Activated CD4-positive, alpha-beta memory T cell treated with anti-CD3 and anti-CD28 coated beads, Interleukin-2, amount 10 ng/mL, durations not matched to agents 7 days and 5 days (primary cell): ENCODE measurements around the gene PBX3. TPM values are rescaled to one million over a fixed set of nuclear protein-coding genes. Genes with fewer than 3 reads are reported as not detected.

Experiments
- CTCF ChIA-PET: fragments of 350-600 bp; sonication (Branson Sonifier 250); formaldehyde crosslinking; loops from one replicate; lab custom pipeline; 2021; ENCODE audit warnings: antibody characterized with exemption, inconsistent platforms; lab: Charles Lee
- POLR2A ChIA-PET: fragments of 350-600 bp; sonication (Branson Sonifier 250); formaldehyde crosslinking; loops from one replicate; lab custom pipeline; 2021; ENCODE audit warnings: antibody characterized with exemption; lab: Charles Lee
- DNase-seq: peaks from one replicate; pipeline ENCODE4 v3.0.0-alpha.2; 2020
- H3K27ac Mint-ChIP-seq: one replicate; pipeline ENCODE4 v1.8.0; 2021; ENCODE audit warnings: mild to moderate bottlenecking, mixed read lengths
- H3K27me3 Mint-ChIP-seq: one replicate; pipeline ENCODE4 v1.8.0; 2021; ENCODE audit warnings: mixed read lengths
- H3K36me3 Mint-ChIP-seq: one replicate; pipeline ENCODE4 v1.8.0; 2021; ENCODE audit warnings: low read depth, mixed read lengths
- H3K4me1 Mint-ChIP-seq: one replicate; pipeline ENCODE4 v1.8.0; 2021; ENCODE audit warnings: mixed read lengths
- H3K4me3 Mint-ChIP-seq: one replicate; pipeline ENCODE4 v1.8.0; 2021; ENCODE audit warnings: mild to moderate bottlenecking, mixed read lengths
- H3K9me3 Mint-ChIP-seq: one replicate; pipeline ENCODE4 v1.8.0; 2021; ENCODE audit warnings: mixed read lengths
- total RNA-seq, 2 experiments: library from RNA; stranded (reverse); gene quantifications; one replicate each; pipeline ENCODE4 v1.2.3, GENCODE V29; 2021

The PBX3 gene
- total RNA-seq, 2 experiments from 2014 or later = 15.9 to 16.3 TPM

DNA sequence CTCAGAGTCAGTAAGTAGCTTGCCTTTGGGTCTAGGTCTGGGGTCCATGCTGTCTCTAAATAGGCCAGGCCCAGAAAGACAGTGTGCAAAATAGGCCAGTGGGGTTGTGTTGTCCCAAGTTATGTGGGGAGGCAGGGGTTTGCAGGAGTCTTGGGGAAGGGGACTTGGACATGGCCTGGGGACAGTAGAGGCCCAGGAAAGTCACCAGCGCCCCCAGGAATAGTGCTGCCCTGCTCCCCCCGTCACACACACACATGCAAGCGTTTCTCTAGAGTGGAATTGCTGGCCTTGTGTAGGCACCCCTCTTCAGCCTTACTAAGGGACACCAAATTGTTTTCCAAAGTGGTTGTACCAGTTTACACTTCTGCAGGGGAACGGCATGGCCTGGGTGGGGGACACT is 227.5 kb downstream of the PBX3 start:
- H3K4me1 Mint-ChIP-seq = no peaks in the 10 kb centered on the region
- ChIA-PET CTCF (no interaction called here), POLR2A (no interaction called here)
- no peak overlapping the region for H3K27ac Mint-ChIP-seq
- peaks cover 4% of the 10 kb centered on the region for H3K27me3 Mint-ChIP-seq
- no peak for DNase-seq
- peaks cover 5% of the 10 kb centered on the region for H3K9me3 Mint-ChIP-seq
- H3K36me3 Mint-ChIP-seq = no peaks in the 10 kb centered on the region
- H3K4me3 Mint-ChIP-seq = no peak overlapping the region

DNA sequence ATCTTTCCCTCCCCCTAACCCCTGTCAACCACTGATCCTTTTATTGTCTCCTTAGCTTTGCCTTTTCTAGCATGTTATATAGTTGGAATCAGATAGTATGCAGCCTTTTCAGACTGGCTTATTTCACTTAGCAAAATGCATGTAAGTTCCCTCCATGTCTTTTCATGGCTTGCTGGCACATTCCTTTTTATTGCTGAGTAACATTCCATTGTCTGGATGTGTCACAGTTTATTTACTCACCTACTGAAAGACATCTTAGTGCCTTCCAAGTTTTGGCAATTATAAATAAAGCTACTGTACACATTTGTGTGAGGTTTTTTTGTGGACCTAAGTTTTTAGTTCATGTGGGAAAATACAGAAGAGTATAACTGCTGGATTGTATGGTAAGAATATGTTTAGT is 230.1 kb downstream of the PBX3 start:
- Mint-ChIP-seq H3K36me3 (no peaks in the 10 kb centered on the region), H3K9me3 (peaks cover 8% of the 10 kb centered on the region), H3K4me3 (no peak overlapping the region), H3K4me1 (no peaks in the 10 kb centered on the region), H3K27me3 (peaks cover 9% of the 10 kb centered on the region), H3K27ac (no peak overlapping the region)
- ChIA-PET POLR2A (no interaction called here), CTCF (no interaction called here)
- no peak for DNase-seq

DNA sequence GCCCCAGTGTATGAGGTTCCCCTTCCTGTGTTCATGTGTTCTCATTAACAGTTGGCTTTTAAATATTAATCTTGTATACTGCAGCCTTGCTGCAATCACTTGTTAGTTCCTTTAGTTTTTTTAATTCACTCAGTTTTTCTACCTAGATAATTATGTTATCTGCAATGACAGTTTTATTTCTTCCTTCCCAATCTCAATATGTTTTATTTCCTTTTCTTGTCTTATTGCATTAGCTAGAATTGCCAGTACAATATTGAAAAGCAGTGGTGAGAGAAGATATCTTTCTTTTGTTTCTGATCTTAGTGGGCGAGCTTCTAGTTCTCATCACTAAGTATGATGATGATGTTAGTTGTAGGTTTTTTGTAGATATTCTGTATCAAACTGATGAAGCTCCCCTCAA is 232.2 kb downstream of the PBX3 start:
- no peak for DNase-seq
- H3K4me3 Mint-ChIP-seq = no peak overlapping the region
- POLR2A ChIA-PET = no interaction called here
- H3K27ac Mint-ChIP-seq = no peak overlapping the region
- peaks cover 8% of the 10 kb centered on the region for H3K9me3 Mint-ChIP-seq
- H3K4me1 Mint-ChIP-seq = no peaks in the 10 kb centered on the region
- H3K27me3 Mint-ChIP-seq = peaks cover 9% of the 10 kb centered on the region
- CTCF ChIA-PET = no interaction called here
- H3K36me3 Mint-ChIP-seq = no peaks in the 10 kb centered on the region

DNA sequence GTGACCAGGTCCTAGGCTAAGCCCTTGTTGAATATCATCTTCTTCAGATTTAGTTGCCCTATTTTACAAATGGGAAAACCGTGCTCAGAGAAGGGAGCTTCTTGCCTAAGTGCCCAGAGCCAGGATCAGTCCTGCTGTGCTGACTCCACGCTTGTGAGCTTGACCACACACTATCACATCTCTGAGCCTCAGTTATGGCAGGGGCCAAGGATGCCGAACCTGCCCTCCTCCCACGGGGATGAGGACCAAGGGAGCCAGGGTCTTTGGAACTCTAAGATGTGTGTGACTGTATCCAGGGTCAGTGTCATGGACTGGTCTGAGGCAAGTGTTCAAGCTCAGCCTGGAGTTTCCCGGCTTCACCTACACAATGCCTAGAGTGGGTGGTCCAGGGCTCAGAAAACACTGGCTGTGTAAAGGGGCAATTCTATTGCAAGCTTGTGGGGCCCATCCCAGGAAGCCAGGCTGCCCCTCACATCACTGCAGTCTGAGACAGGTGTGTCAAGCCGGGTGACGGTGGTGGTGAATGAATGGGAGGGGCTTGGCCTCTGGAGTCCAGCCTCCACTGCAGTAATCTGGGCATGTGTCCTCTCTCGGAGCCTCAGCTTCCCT is 235.7 kb downstream of the PBX3 start:
- peaks cover 8% of the 10 kb centered on the region for H3K9me3 Mint-ChIP-seq
- no peak overlapping the region for H3K27ac Mint-ChIP-seq
- no peak for DNase-seq
- CTCF ChIA-PET = no interaction called here
- H3K27me3 Mint-ChIP-seq = peaks cover 9% of the 10 kb centered on the region
- no peaks in the 10 kb centered on the region for H3K4me1 Mint-ChIP-seq
- POLR2A ChIA-PET = no interaction called here
- no peak overlapping the region for H3K4me3 Mint-ChIP-seq
- no peaks in the 10 kb centered on the region for H3K36me3 Mint-ChIP-seq

DNA sequence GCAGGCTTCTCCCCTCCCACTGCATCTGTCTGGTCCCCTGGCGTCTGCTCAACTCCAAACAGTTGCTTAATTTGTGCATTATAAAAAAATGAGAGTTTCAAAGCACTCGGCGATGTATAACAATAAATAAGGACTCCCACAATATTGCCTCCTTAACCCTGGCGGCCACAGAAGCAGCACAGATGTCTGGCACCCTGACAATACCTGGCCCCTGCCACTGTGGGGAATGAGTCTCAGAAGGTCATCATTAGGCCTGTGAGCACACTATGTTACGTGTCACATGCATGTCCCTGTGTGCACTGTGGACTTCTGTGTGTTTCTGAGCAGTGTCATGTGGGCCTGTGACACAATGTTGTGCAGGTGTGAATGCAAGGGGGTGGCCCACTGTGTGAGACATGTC is 236.5 kb downstream of the PBX3 start:
- Mint-ChIP-seq H3K4me3 (no peak overlapping the region), H3K27ac (no peak overlapping the region), H3K27me3 (peaks cover 7% of the 10 kb centered on the region), H3K4me1 (no peaks in the 10 kb centered on the region), H3K9me3 (peaks cover 8% of the 10 kb centered on the region), H3K36me3 (no peaks in the 10 kb centered on the region)
- ChIA-PET POLR2A (no interaction called here), CTCF (no interaction called here)
- DNase-seq = no peak

DNA sequence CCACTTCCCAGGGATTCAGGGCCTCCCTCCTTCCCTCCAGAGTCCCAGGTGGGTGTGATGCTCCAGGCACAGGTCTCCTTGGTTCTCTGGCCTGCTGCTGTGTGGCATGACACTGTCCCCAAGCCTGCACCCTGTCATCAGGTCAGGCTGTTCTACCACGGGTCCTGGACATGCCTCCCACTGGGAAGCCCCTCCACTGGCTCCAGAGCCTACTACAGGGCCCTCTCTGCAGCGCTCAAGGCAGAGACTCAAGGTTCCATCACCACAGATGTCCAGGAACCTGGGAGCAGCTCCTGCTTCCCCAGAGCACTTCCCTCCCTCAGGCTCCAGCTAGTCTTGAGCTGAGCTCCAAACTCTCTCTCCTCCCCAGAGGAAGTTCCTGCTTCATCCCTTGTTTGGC is 237.3 kb downstream of the PBX3 start:
- Mint-ChIP-seq H3K27ac (no peak overlapping the region), H3K27me3 (peaks cover 6% of the 10 kb centered on the region), H3K4me1 (no peaks in the 10 kb centered on the region), H3K4me3 (no peak overlapping the region), H3K9me3 (peaks cover 6% of the 10 kb centered on the region), H3K36me3 (no peaks in the 10 kb centered on the region)
- ChIA-PET POLR2A (no interaction called here), CTCF (interaction anchor here (0.7 kb wide), 1 partner anchor 1702 kb away, joined by 4 read pairs; no protein-coding TSS in a partner anchor)
- DNase-seq = no peak

DNA sequence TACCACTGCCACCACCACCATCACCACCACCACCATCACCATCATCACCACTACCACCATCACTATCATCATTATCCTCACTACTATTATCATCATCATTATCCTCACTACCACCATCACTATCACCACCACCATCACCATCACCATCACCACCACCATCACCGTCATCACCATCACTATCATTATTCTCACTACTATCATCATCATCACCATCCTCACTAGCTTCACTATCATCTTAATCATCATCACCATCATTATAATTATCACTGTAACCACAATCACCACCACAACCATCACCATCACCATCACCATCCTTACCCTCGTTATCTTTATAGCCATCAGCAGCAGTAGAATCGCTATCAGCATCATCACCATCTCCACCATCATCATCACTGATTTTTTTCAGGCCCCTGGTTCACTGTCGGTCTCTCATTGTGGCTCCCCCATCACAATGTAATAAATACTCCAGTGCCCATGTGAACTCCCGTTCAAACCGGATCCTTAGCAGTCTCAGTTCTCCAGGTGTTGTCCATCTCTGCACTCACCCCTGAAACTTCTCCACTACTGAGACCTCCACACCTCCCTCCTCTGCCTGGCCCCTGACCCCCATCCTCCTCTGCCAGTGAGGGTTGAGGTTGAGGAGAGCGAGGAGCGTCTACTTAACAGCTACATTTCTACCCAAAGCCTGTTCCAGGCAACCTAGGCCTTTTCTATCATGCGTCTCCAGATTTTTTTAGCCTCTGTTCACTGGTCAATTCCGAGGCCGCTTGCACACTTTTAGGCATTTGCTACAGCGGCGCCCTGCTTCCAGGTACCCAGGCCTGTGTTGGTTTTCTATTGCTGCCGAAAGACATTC is 238.2 kb downstream of the PBX3 start:
- Mint-ChIP-seq H3K9me3 (no peaks in the 10 kb centered on the region), H3K27me3 (peaks cover 6% of the 10 kb centered on the region), H3K4me1 (no peaks in the 10 kb centered on the region), H3K36me3 (no peaks in the 10 kb centered on the region), H3K27ac (no peak overlapping the region), H3K4me3 (no peak overlapping the region)
- ChIA-PET POLR2A (no interaction called here), CTCF (no interaction called here)
- no peak for DNase-seq

DNA sequence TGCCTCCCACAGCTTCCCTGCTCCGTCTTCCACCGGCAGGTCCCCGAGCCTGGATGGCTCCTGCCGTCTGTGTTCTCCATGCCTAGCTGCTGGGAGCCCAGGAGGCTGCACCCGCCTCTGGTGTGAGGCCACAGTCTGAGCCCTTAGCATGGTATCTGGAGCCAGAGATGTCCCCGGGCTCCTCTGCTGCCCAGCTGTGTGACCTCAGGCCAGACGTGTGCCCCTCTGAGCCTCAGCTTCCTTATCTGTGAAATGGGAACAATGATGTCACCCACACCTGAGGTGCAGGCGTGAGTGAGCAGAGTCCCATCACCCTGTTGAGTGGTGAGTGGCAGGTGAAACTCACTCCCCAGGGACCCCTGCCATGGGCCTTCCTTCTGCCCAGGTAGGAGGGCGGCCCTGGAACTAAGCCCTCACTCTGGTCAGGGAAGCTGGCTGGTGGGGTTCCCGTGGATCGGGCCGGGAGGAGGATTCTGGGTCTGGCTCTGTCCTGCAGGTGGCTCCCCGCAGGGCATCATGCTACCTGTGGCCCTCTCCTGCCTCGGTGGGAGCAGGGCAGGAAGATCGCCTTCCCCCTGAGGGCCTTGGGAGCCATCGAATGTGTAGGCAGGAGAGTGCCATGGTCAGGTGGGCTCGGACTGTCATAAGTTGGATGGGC is 239.0 kb downstream of the PBX3 start:
- Mint-ChIP-seq H3K4me3 (no peak overlapping the region), H3K36me3 (no peaks in the 10 kb centered on the region), H3K9me3 (no peaks in the 10 kb centered on the region), H3K27ac (no peak overlapping the region), H3K4me1 (no peaks in the 10 kb centered on the region), H3K27me3 (peaks cover 2% of the 10 kb centered on the region)
- DNase-seq = no peak
- ChIA-PET CTCF (no interaction called here), POLR2A (no interaction called here)

DNA sequence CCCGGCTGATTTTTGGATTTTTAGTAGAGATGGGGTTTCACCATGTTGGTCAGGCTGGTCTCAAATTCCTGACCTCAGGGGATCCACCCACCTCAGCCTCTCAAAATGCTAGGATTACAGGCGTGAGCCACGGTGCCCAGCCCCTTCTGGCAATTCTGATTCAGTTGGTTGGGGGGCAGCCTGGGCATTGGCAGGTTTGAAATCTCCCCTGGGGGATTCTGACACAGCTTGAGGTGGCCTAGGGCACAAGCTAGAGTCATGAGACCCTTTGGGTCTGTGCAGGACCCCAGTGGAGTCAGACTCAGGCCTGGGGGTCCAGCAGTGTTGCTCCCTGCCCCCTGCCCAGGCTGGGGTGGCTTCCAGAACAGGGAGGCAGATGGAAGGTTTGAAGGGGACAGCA is 239.8 kb downstream of the PBX3 start:
- ChIA-PET CTCF (no interaction called here), POLR2A (no interaction called here)
- no peak for DNase-seq
- Mint-ChIP-seq H3K27me3 (no peaks in the 10 kb centered on the region), H3K4me3 (no peak overlapping the region), H3K36me3 (no peaks in the 10 kb centered on the region), H3K9me3 (no peaks in the 10 kb centered on the region), H3K4me1 (no peaks in the 10 kb centered on the region), H3K27ac (no peak overlapping the region)

DNA sequence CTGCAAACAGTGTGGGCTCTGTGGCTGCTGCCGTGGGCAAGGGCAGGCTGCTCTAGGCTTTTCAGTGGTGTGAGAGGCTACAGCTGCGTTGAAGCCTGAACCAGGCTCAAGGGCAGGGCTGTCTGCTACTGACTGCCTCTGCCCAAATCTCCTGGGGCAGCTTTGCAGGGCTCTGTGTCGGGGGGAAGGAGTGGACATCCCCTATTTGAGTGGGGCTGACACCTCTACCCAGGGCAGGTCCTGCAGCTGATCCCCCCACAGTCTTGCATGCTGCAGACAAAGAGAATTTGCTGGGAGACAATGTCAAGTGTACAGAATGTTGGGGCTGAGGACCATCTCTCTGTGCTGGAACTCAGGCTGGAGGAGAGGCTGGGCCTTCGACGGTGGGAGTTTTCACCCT is 240.2 kb downstream of the PBX3 start:
- Mint-ChIP-seq H3K36me3 (no peaks in the 10 kb centered on the region), H3K27me3 (no peaks in the 10 kb centered on the region), H3K27ac (no peak overlapping the region), H3K9me3 (no peaks in the 10 kb centered on the region), H3K4me1 (no peaks in the 10 kb centered on the region), H3K4me3 (no peak overlapping the region)
- DNase-seq = no peak
- CTCF ChIA-PET = no interaction called here
- POLR2A ChIA-PET = no interaction called here

DNA sequence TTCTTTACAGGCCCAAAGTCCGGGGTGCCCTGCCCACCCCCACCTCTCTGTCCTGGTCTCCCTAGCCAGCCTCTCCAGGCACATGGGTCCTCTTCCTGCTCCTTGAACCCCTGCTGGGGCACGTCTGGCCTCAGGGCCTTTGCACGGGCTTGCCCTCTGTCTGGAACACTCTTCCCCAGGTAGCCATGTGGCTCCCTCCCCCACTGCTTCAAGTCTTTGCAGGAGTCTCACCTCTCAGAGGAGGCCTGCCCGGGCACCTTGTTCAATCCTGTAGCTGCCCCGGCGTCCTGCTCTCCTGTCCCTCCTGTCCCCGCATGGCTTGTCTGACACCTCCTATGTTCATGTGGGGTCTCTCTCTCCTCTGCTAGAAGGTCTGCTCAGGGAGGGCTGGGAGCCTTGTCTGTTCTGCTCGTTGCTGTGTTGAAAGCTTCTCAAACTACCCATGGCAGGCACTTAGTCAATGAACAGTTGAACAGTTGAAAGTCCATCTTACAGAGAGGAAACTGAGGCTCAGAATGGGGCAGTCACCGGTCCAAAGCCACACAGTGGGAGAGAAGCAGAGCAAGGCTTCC is 241.4 kb downstream of the PBX3 start:
- no peaks in the 10 kb centered on the region for H3K36me3 Mint-ChIP-seq
- H3K27ac Mint-ChIP-seq = no peak overlapping the region
- no peak overlapping the region for H3K4me3 Mint-ChIP-seq
- CTCF ChIA-PET = no interaction called here
- H3K9me3 Mint-ChIP-seq = no peaks in the 10 kb centered on the region
- no peaks in the 10 kb centered on the region for H3K27me3 Mint-ChIP-seq
- DNase-seq = no peak
- POLR2A ChIA-PET = no interaction called here
- H3K4me1 Mint-ChIP-seq = no peaks in the 10 kb centered on the region

DNA sequence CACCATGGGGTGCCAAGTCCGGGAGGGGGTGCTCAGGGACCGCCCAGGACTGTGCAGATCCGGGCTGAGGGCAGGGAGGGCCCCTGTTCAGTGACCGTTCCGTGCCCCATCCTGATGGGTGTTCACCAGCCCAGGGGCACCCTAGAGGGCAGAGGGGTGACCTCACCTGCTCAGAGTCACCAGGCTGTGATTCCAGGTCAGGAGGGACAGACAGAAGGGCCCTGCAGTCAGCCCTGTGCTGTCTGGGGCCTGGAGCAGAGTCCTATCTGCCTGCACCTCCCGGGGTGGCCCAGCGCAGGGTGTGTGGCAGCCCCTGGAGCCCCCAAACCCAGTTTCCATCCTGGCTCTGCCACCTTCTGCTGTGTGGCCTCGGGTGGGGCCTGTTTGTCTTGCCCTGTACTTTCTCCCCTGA is 241.9 kb downstream of the PBX3 start:
- H3K4me3 Mint-ChIP-seq = no peak overlapping the region
- no peaks in the 10 kb centered on the region for H3K9me3 Mint-ChIP-seq
- no peaks in the 10 kb centered on the region for H3K4me1 Mint-ChIP-seq
- POLR2A ChIA-PET = no interaction called here
- CTCF ChIA-PET = no interaction called here
- no peak overlapping the region for H3K27ac Mint-ChIP-seq
- H3K27me3 Mint-ChIP-seq = no peaks in the 10 kb centered on the region
- H3K36me3 Mint-ChIP-seq = no peaks in the 10 kb centered on the region
- no peak for DNase-seq

DNA sequence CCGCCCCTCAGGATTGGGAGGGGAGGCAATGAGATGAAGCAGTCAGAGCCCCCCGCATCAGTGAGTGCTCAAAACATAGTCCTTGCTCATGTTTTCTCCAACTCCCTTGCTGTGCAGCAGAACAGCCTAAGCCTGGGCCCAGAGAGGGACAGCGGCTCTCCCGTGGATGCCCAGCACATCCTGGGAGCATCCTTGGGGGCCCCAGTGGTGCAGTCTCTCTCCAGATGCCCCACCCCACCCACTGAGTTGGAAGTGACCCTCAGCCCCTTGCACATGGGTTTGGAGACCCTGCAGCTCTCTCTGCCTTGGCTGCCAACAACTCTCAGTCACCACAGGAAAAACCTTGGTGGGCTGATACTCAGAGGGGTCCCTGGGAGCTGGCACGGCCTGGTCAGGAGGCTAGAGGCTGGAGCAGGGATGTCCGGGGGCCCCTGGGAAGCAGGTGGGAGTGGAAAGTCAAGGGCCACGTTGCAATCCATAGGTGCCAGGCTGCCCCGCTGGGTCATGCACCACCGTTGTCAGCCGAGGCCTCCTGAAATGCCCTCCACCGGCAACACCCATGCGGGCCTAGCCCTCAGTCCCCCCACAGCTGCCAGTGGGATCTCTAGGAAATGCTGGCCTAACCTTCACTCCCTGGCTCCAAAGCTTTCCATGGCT is 242.5 kb downstream of the PBX3 start:
- Mint-ChIP-seq H3K9me3 (no peaks in the 10 kb centered on the region), H3K27ac (no peak overlapping the region), H3K36me3 (no peaks in the 10 kb centered on the region), H3K4me3 (no peak overlapping the region), H3K4me1 (no peaks in the 10 kb centered on the region), H3K27me3 (no peaks in the 10 kb centered on the region)
- DNase-seq = no peak
- ChIA-PET CTCF (no interaction called here), POLR2A (no interaction called here)
